Right atrium auricular region (tissue), 2 donors: Measurements from ENCODE around the gene CD151. TPM values are rescaled to one million over a fixed set of nuclear protein-coding genes. Genes with fewer than 3 reads are reported as not detected.

Experiments used
- DNase-seq: peaks from one replicate; pipeline ENCODE4 v3.0.0-alpha.2; 2019; ENCODE audit warnings: low spot score
- H3K27ac ChIP-seq, 2 donors: fragments of 200-600 bp; sonication (generic); 1 replicate in 1 of 2; 2 replicates in 1 of 2; pipeline ENCODE4 v1.5.1; 2016 to 2019
- H3K27me3 ChIP-seq, 2 donors: fragments of 200-600 bp; sonication (generic); one replicate each; pipeline versions ENCODE4 v1.5.1 to v1.6.0; 2017 to 2019
- H3K36me3 ChIP-seq: fragments of 200-600 bp; sonication (generic); one replicate; pipeline ENCODE4 v1.5.1; 2016
- H3K4me1 ChIP-seq, 2 donors: fragments of 200-600 bp; sonication (generic); one replicate each; pipeline versions ENCODE4 v1.5.1 to v1.6.0; 2017 to 2019
- H3K4me3 ChIP-seq, 2 donors: fragments of 200-600 bp; sonication (generic); 1 replicate in 1 of 2; 2 replicates in 1 of 2; pipeline ENCODE4 v1.5.1; 2017 to 2019; ENCODE audit warnings: mild to moderate bottlenecking in 1 of 2, moderate library complexity in 1 of 2
- H3K9me3 ChIP-seq, 2 donors: fragments of 200-600 bp; sonication (generic); one replicate each; pipeline ENCODE4 v1.5.1; 2019
- CTCF ChIP-seq, 2 donors: fragments of 200-600 bp; sonication (generic); IDR thresholded peaks; one replicate each; pipeline ENCODE4 v1.5.1; 2019; ENCODE audit warnings: antibody characterized with exemption in 2 of 2
- total RNA-seq, 2 donors: library from RNA; depleted of rRNA; stranded (reverse); fragments of >200 nt; gene quantifications; one replicate each; pipeline ENCODE4 v1.1.0, GENCODE V29; 2016

Gene CD151
- total RNA-seq, 2 donors from 2014 or later = 322 to 710 TPM

GRCh38 chr11:788953-789940 is 43.5 kb upstream of the CD151 start:
- H3K27ac ChIP-seq = no peak overlapping the region
- no peaks in the 10 kb centered on the region for H3K9me3 ChIP-seq
- DNase-seq = no peak
- peaks cover 0 to 9% of the 10 kb centered on the region in 2 donors for H3K27me3 ChIP-seq
- peak overlapping the region in 1 of 2 donors; percentile 16 for H3K4me3 ChIP-seq
- H3K36me3 ChIP-seq = no peaks in the 10 kb centered on the region
- H3K4me1 ChIP-seq = peaks cover 0 to 9% of the 10 kb centered on the region in 2 donors
- no peak for TF ChIP-seq CTCF (IDR thresholded peaks at IDR 0.05)

- DNase-seq = no peak
- no peak for TF ChIP-seq CTCF (IDR thresholded peaks at IDR 0.05)
These were observed 42.8 kb upstream of the CD151 start, which contains the start of gene CEND1 for GRCh38 chr11:789943-790342. Gene CEND1, minus strand, starts transcription at chr11:790090. Its CDS starts 1,514 bp downstream, at chr11:788576.

GRCh38 chr11:790721-791564 is 41.8 kb upstream of the CD151 start:
- no peaks in the 10 kb centered on the region for H3K9me3 ChIP-seq
- H3K27ac ChIP-seq = no peak overlapping the region
- H3K36me3 ChIP-seq = no peaks in the 10 kb centered on the region
- H3K4me3 ChIP-seq = no peak overlapping the region
- TF ChIP-seq CTCF (IDR thresholded peaks at IDR 0.05) = no peak
- peaks cover 0 to 22% of the 10 kb centered on the region in 2 donors for H3K4me1 ChIP-seq
- H3K27me3 ChIP-seq = peaks cover 0 to 9% of the 10 kb centered on the region in 2 donors
- DNase-seq = no peak

More at GRCh38 chr11:789943-790342, 42.8 kb upstream of the CD151 start, which contains the start of gene CEND1:
- Histone ChIP-seq H3K4me3 (peak within 1 kb of the TSS in 1 of 2 donors; percentile 16), H3K36me3 (no peaks in the 10 kb centered on the region), H3K27me3 (peaks cover 0 to 9% of the 10 kb centered on the region in 2 donors), H3K9me3 (no peaks in the 10 kb centered on the region), H3K4me1 (peaks cover 0 to 12% of the 10 kb centered on the region in 2 donors), H3K27ac (no peak within 1 kb of the TSS)

- no peak for TF ChIP-seq CTCF (IDR thresholded peaks at IDR 0.05)
- Histone ChIP-seq H3K27ac (no peak overlapping the region), H3K4me3 (no peak overlapping the region), H3K9me3 (no peaks in the 10 kb centered on the region), H3K4me1 (peaks cover 0 to 31% of the 10 kb centered on the region in 2 donors), H3K27me3 (peaks cover 0 to 9% of the 10 kb centered on the region in 2 donors), H3K36me3 (no peaks in the 10 kb centered on the region)
- DNase-seq = no peak
These were observed 40.9 kb upstream of the CD151 start for GRCh38 chr11:791658-792534.

- TF ChIP-seq CTCF (IDR thresholded peaks at IDR 0.05) = no peak
- Histone ChIP-seq H3K4me1 (peaks cover 0 to 35% of the 10 kb centered on the region in 2 donors), H3K27ac (no peak overlapping the region), H3K4me3 (no peak overlapping the region), H3K36me3 (no peaks in the 10 kb centered on the region), H3K27me3 (peaks cover 0 to 9% of the 10 kb centered on the region in 2 donors), H3K9me3 (no peaks in the 10 kb centered on the region)
- DNase-seq = no peak
These were observed 40.3 kb upstream of the CD151 start for GRCh38 chr11:792535-792821.
